Osteoblast (primary cell): ENCODE results near the gene LGI1. TPM values are rescaled to one million over a fixed set of nuclear protein-coding genes. Genes with fewer than 3 reads are reported as not detected.

Source experiments
- DNase-seq: peaks from one replicate; pipeline ENCODE4 v3.0.0; 2011; ENCODE audit warnings: low spot score, mixed read lengths; ENCODE audit not compliant: insufficient read length; ENCODE audit errors: missing footprints
- H2AFZ ChIP-seq: 2 replicates; pipeline ENCODE4 v1.6.0; 2011; ENCODE audit warnings: mild to moderate bottlenecking, low read length
- H3K27ac ChIP-seq: 2 replicates; pipeline ENCODE4 v1.5.1; 2011; ENCODE audit warnings: mild to moderate bottlenecking, low read depth, low read length, moderate library complexity
- H3K27me3 ChIP-seq: 2 replicates; pipeline ENCODE4 v1.6.0; 2012; ENCODE audit warnings: mild to moderate bottlenecking, control low read depth, inconsistent platforms, low read length, moderate library complexity; ENCODE audit not compliant: insufficient read depth
- H3K36me3 ChIP-seq: 2 replicates; pipeline ENCODE4 v1.5.1; 2011; ENCODE audit warnings: mild to moderate bottlenecking, low read length, control low read depth, moderate library complexity; ENCODE audit not compliant: insufficient read depth
- H3K4me1 ChIP-seq: 2 replicates; pipeline ENCODE4 v1.5.1; 2011; ENCODE audit warnings: mild to moderate bottlenecking, low read length, control low read depth, moderate library complexity; ENCODE audit not compliant: insufficient read depth
- H3K4me2 ChIP-seq: 2 replicates; pipeline ENCODE4 v1.6.0; 2011; ENCODE audit warnings: mild to moderate bottlenecking, low read length; ENCODE audit not compliant: insufficient read depth
- H3K4me3 ChIP-seq: fragments of 200-600 bp; sonication (generic); 3 replicates; pipeline ENCODE4 v1.5.1; 2012; ENCODE audit warnings: mild to moderate bottlenecking, low read length, inconsistent platforms; ENCODE audit not compliant: insufficient read depth
- H3K79me2 ChIP-seq: 2 replicates; pipeline ENCODE4 v1.6.0; 2012; ENCODE audit warnings: mild to moderate bottlenecking, low read length, control low read depth, inconsistent platforms; ENCODE audit not compliant: insufficient read depth
- H3K9me3 ChIP-seq: 2 replicates; pipeline ENCODE4 v1.5.1; 2011; ENCODE audit warnings: low read depth, low read length, control low read depth
- H4K20me1 ChIP-seq: 2 replicates; pipeline ENCODE4 v1.6.0; 2012; ENCODE audit warnings: mild to moderate bottlenecking, low read length, control low read depth; ENCODE audit not compliant: insufficient read depth
- CTCF ChIP-seq: IDR thresholded peaks from 2 replicates; pipeline ENCODE4 v1.5.1; 2011; ENCODE audit warnings: mild to moderate bottlenecking, low read depth, low read length, moderate library complexity; ENCODE audit errors: extremely low read depth
- total RNA-seq: library from RNA; depleted of rRNA; stranded (reverse); fragments of >200 nt; gene quantifications from 2 replicates; pipeline ENCODE4 v1.2.3, GENCODE V29; 2012

Gene LGI1
- total RNA-seq, 1 donor: not detected

- Histone ChIP-seq H3K27me3 (peaks cover 14% of the 10 kb centered on the region), H3K4me1 (no peaks in the 10 kb centered on the region), H3K79me2 (no peaks in the 10 kb centered on the region), H3K9me3 (no peaks in the 10 kb centered on the region), H3K4me2 (no peak overlapping the region), H4K20me1 (no peaks in the 10 kb centered on the region), H3K36me3 (no peaks in the 10 kb centered on the region), H3K27ac (no peak overlapping the region), H3K4me3 (no peak overlapping the region), H2AFZ (no peak overlapping the region)
- no peak for DNase-seq
- TF ChIP-seq CTCF: no peak
Observed at GRCh38 chr10:93807371-93807770, 49.6 kb downstream of the LGI1 start.

GRCh38 chr10:93812659-93813338, 55.1 kb downstream of the LGI1 start:
- Histone ChIP-seq H3K79me2 (no peaks in the 10 kb centered on the region), H3K4me3 (no peak overlapping the region), H3K4me2 (no peak overlapping the region), H3K27ac (no peak overlapping the region), H3K27me3 (peaks cover 11% of the 10 kb centered on the region), H3K9me3 (no peaks in the 10 kb centered on the region), H3K4me1 (peaks cover 32% of the 10 kb centered on the region), H3K36me3 (no peaks in the 10 kb centered on the region), H2AFZ (no peak overlapping the region), H4K20me1 (no peaks in the 10 kb centered on the region)
- no peak for DNase-seq
- TF ChIP-seq CTCF: no peak

- Histone ChIP-seq H4K20me1 (no peaks in the 10 kb centered on the region), H2AFZ (no peak overlapping the region), H3K27me3 (peaks cover 11% of the 10 kb centered on the region), H3K4me3 (no peak overlapping the region), H3K4me1 (peaks cover 32% of the 10 kb centered on the region), H3K36me3 (no peaks in the 10 kb centered on the region), H3K79me2 (no peaks in the 10 kb centered on the region), H3K27ac (peak overlapping the region; percentile 25), H3K4me2 (peak overlapping the region; percentile 28), H3K9me3 (no peaks in the 10 kb centered on the region)
- peak; percentile 70 for TF ChIP-seq CTCF
- no peak for DNase-seq
Observed at GRCh38 chr10:93813507-93814465, 56.0 kb downstream of the LGI1 start.
